Retinal pigment epithelial cell (primary cell): ENCODE data around the gene GRAP2.
A peak's percentile ranks its signal among the peaks of the same experiment; 100 is the strongest.

Source experiments
- DNase-seq: peaks from one replicate; pipeline ENCODE4 v3.0.0-alpha.2; 2010; ENCODE audit warnings: low read depth
- H3K4me3 ChIP-seq: 2 replicates; pipeline ENCODE4 v1.5.1; 2011; ENCODE audit warnings: mild to moderate bottlenecking, low read length, control low read depth, moderate library complexity
- TF ChIP-seq, protein P1 (sequence below): conservative IDR thresholded peaks from 2 replicates; pipeline ENCODE4 v1.5.1; 2011; ENCODE audit warnings: low read depth, low read length, control low read depth, inconsistent platforms

Gene GRAP2

GRCh38 chr22:39954584-39955055 is 53.7 kb downstream of the GRAP2 start:
- H3K4me3 ChIP-seq, result no peak overlapping the region
- TF ChIP-seq, protein P1, sequence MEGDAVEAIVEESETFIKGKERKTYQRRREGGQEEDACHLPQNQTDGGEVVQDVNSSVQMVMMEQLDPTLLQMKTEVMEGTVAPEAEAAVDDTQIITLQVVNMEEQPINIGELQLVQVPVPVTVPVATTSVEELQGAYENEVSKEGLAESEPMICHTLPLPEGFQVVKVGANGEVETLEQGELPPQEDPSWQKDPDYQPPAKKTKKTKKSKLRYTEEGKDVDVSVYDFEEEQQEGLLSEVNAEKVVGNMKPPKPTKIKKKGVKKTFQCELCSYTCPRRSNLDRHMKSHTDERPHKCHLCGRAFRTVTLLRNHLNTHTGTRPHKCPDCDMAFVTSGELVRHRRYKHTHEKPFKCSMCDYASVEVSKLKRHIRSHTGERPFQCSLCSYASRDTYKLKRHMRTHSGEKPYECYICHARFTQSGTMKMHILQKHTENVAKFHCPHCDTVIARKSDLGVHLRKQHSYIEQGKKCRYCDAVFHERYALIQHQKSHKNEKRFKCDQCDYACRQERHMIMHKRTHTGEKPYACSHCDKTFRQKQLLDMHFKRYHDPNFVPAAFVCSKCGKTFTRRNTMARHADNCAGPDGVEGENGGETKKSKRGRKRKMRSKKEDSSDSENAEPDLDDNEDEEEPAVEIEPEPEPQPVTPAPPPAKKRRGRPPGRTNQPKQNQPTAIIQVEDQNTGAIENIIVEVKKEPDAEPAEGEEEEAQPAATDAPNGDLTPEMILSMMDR, result no peak
- peak; percentile 88 for DNase-seq

- TF ChIP-seq, protein P1, result no peak
- H3K4me3 ChIP-seq, result no peak overlapping the region
- no peak for DNase-seq
Measured at GRCh38 chr22:39955675-39956074, 54.8 kb downstream of the GRAP2 start.

- DNase-seq, result no peak
Measured at GRCh38 chr22:39956932-39957664, 56.2 kb downstream of the GRAP2 start.

GRCh38 chr22:39958009-39958711 is 57.3 kb downstream of the GRAP2 start:
- DNase-seq, result no peak
- H3K4me3 ChIP-seq, result no peak overlapping the region
- TF ChIP-seq, protein P1, result no peak

More at GRCh38 chr22:39956932-39957664, 56.2 kb downstream of the GRAP2 start:
- no peak overlapping the region for H3K4me3 ChIP-seq
- TF ChIP-seq, protein P1, result no peak

GRCh38 chr22:39958949-39959639 is 58.2 kb downstream of the GRAP2 start:
- TF ChIP-seq, protein P1, result no peak
- no peak for DNase-seq
- H3K4me3 ChIP-seq, result no peak overlapping the region

DNA sequence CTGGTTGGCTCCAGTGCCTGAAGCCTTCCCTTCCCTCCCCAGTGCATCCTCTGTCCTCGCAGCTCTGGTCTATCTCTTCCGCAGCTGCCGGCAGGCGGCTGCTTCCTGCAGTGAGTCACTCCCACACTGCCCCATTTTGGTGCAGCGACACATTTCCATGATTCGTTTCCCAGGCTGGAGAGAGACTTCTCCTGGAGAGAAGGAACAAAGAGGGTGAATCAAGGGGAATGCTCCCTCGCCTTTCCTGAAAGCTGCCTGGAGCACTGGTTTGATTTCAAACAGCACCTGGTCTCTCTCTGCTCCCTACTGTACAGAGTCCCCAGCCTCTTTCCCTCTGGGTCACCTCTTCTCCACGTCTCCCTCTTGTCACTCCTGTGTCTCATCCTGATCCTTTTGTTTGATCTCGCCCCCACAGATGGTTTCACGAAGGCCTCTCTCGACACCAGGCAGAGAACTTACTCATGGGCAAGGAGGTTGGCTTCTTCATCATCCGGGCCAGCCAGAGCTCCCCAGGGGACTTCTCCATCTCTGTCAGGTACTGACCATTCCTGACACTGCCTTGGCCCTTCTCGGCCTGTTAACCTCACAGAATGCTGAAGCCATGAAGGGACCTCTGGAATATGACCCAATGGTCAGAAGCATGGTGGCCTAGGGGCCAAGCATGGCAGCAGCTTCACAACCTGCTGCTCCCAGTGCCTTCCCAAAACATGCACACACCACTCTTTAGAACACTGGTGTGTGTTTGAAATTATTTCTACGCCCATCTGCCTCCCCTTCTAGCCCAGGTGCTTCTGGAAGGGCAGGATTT is 59.0 kb downstream of the GRAP2 start, which contains the start of gene TMA7B:
TMA7B (plus strand) TSS at position 758 of the 808 bp plus-strand sequence. CDS start 3,978 bp downstream, outside the sequence.
- no peak within 1 kb of the TSS for H3K4me3 ChIP-seq
- DNase-seq, result no peak

More for the DNA sequence above, 59.0 kb downstream of the GRAP2 start, which contains the start of gene TMA7B:
- TF ChIP-seq, protein P1, result peak; percentile 40
